Measurements from ENCODE around the gene USF3. TPM values are rescaled to one million over a fixed set of nuclear protein-coding genes. Genes with fewer than 3 reads are reported as not detected.
A peak's percentile ranks its signal among the peaks of the same experiment; 100 is the strongest.

USF3 gene, protein sequence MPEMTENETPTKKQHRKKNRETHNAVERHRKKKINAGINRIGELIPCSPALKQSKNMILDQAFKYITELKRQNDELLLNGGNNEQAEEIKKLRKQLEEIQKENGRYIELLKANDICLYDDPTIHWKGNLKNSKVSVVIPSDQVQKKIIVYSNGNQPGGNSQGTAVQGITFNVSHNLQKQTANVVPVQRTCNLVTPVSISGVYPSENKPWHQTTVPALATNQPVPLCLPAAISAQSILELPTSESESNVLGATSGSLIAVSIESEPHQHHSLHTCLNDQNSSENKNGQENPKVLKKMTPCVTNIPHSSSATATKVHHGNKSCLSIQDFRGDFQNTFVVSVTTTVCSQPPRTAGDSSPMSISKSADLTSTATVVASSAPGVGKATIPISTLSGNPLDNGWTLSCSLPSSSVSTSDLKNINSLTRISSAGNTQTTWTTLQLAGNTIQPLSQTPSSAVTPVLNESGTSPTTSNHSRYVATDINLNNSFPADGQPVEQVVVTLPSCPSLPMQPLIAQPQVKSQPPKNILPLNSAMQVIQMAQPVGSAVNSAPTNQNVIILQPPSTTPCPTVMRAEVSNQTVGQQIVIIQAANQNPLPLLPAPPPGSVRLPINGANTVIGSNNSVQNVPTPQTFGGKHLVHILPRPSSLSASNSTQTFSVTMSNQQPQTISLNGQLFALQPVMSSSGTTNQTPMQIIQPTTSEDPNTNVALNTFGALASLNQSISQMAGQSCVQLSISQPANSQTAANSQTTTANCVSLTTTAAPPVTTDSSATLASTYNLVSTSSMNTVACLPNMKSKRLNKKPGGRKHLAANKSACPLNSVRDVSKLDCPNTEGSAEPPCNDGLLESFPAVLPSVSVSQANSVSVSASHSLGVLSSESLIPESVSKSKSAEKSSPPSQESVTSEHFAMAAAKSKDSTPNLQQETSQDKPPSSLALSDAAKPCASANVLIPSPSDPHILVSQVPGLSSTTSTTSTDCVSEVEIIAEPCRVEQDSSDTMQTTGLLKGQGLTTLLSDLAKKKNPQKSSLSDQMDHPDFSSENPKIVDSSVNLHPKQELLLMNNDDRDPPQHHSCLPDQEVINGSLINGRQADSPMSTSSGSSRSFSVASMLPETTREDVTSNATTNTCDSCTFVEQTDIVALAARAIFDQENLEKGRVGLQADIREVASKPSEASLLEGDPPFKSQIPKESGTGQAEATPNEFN (N-terminal part only)
- 10 to 100 TPM; 23.1 to 33.2 (median 27.8) TPM for total RNA-seq

DNA sequence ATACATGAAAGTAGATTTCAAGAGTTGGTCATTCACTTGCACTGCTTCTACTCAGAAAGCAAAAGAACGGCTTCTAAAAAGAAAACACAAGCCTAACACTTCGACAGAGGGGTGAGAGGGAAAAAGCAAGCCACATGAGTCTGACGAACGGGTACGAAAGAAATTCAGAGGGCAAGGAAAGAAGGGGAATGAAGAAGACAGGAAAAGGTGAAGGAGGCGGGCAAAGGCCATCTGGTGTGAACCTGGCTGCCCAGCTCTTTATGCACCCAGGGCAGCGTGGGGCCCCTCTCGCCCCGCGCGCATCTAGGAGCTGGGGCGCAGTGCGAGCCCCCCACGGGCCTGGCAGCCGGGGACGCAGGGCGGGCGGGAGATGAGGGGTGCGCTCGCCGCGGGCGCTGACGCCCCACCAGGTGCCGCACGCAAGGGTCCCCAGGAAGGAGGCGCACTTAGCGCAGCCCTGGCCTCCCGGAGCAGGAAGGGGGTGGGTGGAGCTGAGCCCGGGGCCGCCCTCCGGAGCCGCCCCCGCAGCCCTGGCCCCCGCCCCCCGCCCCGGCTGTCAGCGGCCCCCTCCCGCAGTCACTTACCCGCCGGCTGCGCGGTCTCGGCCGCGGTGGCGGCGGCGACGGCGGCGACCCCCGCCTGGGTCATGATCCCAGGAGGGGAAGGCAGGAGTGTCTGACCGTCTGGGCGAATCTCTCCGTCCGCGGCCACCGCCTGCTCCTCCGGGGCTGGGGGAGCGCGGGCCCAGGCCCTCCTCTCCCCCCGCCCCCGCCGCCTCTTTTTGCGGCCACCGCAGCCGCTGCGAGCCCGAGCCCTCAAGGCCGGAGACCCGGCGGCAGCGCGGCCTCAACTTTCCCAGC lies at the start of gene USF3:
USF3 (minus strand) TSS at position 857 of the 860 bp plus-strand sequence. CDS start 21,764 bp downstream, outside the sequence.
- intact Hi-C loops (cut with DNase I; ENCODE audit: low total_unique reads): loop anchor here (2.0 kb wide), 1 partner anchor 51 kb away; the partner anchor contains the start of genes ATP6V1A and NAA50
- DNase-seq: peak; percentile 83
- WGBS, 2 donors (ENCODE audit: low coverage in 1 of 2): 0 to 2% methylated on average over 6 to 26 of the region's 75 CpGs
- no peaks in the 10 kb centered on the region for H3K9me3 ChIP-seq
- H3K27ac ChIP-seq: peak within 1 kb of the TSS; percentile 99 to 100 (median 100)
- peak; percentile 69 for TF ChIP-seq POLR2A (IDR thresholded peaks at IDR 0.05)
- no peak for TF ChIP-seq EP300 (IDR thresholded peaks at IDR 0.05; ENCODE audit: low read depth)
- TF ChIP-seq, protein P1, sequence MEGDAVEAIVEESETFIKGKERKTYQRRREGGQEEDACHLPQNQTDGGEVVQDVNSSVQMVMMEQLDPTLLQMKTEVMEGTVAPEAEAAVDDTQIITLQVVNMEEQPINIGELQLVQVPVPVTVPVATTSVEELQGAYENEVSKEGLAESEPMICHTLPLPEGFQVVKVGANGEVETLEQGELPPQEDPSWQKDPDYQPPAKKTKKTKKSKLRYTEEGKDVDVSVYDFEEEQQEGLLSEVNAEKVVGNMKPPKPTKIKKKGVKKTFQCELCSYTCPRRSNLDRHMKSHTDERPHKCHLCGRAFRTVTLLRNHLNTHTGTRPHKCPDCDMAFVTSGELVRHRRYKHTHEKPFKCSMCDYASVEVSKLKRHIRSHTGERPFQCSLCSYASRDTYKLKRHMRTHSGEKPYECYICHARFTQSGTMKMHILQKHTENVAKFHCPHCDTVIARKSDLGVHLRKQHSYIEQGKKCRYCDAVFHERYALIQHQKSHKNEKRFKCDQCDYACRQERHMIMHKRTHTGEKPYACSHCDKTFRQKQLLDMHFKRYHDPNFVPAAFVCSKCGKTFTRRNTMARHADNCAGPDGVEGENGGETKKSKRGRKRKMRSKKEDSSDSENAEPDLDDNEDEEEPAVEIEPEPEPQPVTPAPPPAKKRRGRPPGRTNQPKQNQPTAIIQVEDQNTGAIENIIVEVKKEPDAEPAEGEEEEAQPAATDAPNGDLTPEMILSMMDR (IDR thresholded peaks at IDR 0.05): no peak
- TF ChIP-seq POLR2AphosphoS5 (IDR thresholded peaks at IDR 0.05): peak in 2 of 3 donors; percentile 62 to 63
- H3K36me3 ChIP-seq: no peaks in the 10 kb centered on the region
- H3K27me3 ChIP-seq: no peaks in the 10 kb centered on the region
- H3K4me1 ChIP-seq: peaks cover 16 to 43% (median 23%) of the 10 kb centered on the region in 4 donors
- H3K4me3 ChIP-seq: peak within 1 kb of the TSS; percentile 96 to 100 (median 98)
- in situ Hi-C loops (cut with MboI; ENCODE audit: low pct_ligation_motif_present in 1 of 4, low pct_unique_long_range_greater_than_20kb in 1 of 4, low sequenced_read_pairs in 3 of 4): loop anchor here in 1 of 4 donors (10.0 kb wide), 1 partner anchor 49 kb away; the partner anchor contains the start of genes ATP6V1A and NAA50

DNA sequence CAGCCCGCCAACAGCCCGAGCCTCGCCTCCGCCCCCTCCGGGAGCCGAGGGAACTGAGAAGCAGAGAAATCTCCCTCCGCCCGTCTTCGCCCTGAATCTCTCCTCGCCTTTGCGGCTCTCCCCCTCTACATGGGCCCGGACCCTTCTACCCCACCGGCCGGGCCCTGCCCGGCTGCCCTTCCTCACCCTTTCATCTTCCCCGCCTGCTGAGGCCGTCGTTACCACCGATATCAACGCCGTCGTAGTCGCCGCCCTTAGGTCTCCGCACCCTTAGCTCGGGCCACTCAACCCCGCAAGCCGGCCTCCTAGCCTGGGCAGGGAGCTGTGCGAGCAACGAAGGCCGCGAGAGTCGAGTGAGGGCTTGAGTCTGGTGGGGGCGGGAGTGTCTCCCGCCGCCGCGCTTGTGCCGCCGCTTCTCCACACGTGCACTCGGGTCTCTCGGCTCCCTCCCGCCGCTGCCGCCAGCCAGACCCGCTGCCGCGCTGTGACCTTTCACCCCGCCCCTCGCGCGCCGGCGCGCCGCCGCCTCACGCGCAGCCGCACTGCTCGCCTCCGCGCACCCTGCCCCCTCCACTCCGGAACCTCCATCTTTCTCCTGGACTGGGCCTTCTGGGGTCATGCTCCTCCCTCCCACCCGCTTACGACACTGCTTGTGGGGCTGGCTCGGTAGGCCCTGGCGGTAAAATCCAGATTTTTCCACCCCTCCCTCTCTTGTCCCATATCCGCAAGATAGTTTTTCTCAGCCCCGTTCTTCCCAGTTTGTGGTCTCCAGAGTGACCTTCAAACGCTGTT lies 49.5 kb upstream of the USF3 start, which contains the start of gene NAA50:
NAA50 (minus strand) TSS at position 494 of the 792 bp plus-strand sequence; CDS start at position 194, 300 bp downstream.
- Histone ChIP-seq H3K27me3 (no peaks in the 10 kb centered on the region), H3K9me3 (no peaks in the 10 kb centered on the region), H3K27ac (peak within 1 kb of the TSS; percentile 95 to 99 (median 97)), H3K4me3 (peak within 1 kb of the TSS; percentile 75 to 89 (median 83)), H3K4me1 (peaks cover 22 to 66% (median 44%) of the 10 kb centered on the region in 4 donors), H3K36me3 (no peaks in the 10 kb centered on the region)
- TF ChIP-seq, protein P1 (IDR thresholded peaks at IDR 0.05): peak in 3 of 5 experiments; percentile 21 to 44 (median 24)
- TF ChIP-seq EP300 (IDR thresholded peaks at IDR 0.05; ENCODE audit: low read depth) (no peak), POLR2AphosphoS5 (IDR thresholded peaks at IDR 0.05) (peak; percentile 76 to 91 (median 84)), POLR2A (IDR thresholded peaks at IDR 0.05) (peak; percentile 75)
- 0 to 1% methylated on average over 7 to 51 of the region's 72 CpGs for WGBS, 2 donors (ENCODE audit: low coverage in 1 of 2)
- intact Hi-C loops (cut with DNase I; ENCODE audit: low total_unique reads) (loop anchor here (2.0 to 10.0 kb wide), 2 partner anchors 49 to 441 kb away; partner anchors contain the start of gene USF3), in situ Hi-C loops (cut with MboI; ENCODE audit: low pct_ligation_motif_present in 1 of 4, low pct_unique_long_range_greater_than_20kb in 1 of 4, low sequenced_read_pairs in 3 of 4) (loop anchor here in 2 of 4 donors (10.0 to 25.0 kb wide), 2 partner anchors 51 to 316 kb away; partner anchors contain the start of genes CCDC191 (in 1 of the 2), QTRT2 (in 1 of the 2) and USF3 (in 1 of the 2))
- peak; percentile 94 for DNase-seq
